ENCODE data around the gene SPATA2L.

DNA sequence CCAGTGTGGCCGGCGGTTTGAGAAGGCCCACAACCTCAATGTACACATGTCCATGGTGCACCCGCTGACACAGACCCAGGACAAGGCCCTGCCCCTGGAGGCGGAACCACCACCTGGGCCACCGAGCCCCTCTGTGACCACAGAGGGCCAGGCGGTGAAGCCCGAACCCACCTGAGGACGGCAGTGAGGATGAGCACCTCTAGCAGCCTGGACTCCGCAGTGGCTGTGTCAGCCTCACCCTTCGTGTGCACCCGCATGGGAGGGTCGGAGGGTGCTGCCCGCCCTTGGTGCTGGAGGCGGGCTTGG is 36.5 kb upstream of the SPATA2L start:
- TF ChIP-seq BHLHE40 (IDR thresholded peaks at IDR 0.05; ENCODE audit: borderline replicate concordance) (no peak), FOXA1 (IDR thresholded peaks at IDR 0.05) (no peak), SP1 (IDR thresholded peaks at IDR 0.05) (no peak), L3MBTL2 (conservative IDR thresholded peaks at IDR 0.05) (no peak), SUZ12 (IDR thresholded peaks at IDR 0.05) (no peak), FOXM1 (IDR thresholded peaks at IDR 0.05; ENCODE audit: borderline replicate concordance) (no peak), FOXK2 (IDR thresholded peaks at IDR 0.05) (no peak), NFRKB (IDR thresholded peaks at IDR 0.05) (no peak), ZNF384 (IDR thresholded peaks at IDR 0.05) (no peak), TARDBP (IDR thresholded peaks at IDR 0.05) (no peak), HDGF (IDR thresholded peaks at IDR 0.05; ENCODE audit: borderline replicate concordance) (no peak)
